Colonic mucosa (tissue), 4 donors: ENCODE results near the gene BSG. TPM values are rescaled to one million over a fixed set of nuclear protein-coding genes. Genes with fewer than 3 reads are reported as not detected.

Experiments
- DNase-seq: peaks from one replicate; pipeline ENCODE4 v3.0.0-alpha.2; 2020
- H3K27ac ChIP-seq: fragments of 200-600 bp; one replicate; pipeline ENCODE4 v1.8.0; 2021
- H3K27me3 ChIP-seq: fragments of 200-600 bp; one replicate; pipeline ENCODE4 v1.8.0; 2021
- H3K36me3 ChIP-seq: fragments of 200-600 bp; one replicate; pipeline ENCODE4 v1.8.0; 2021
- H3K4me1 ChIP-seq: fragments of 200-600 bp; one replicate; pipeline ENCODE4 v1.8.0; 2021; ENCODE audit warnings: mild to moderate bottlenecking
- H3K4me3 ChIP-seq: fragments of 200-600 bp; one replicate; pipeline ENCODE4 v1.8.0; 2021
- H3K9ac ChIP-seq, 2 donors: one replicate each; pipeline ENCODE4 v1.7.0; 2013; ENCODE audit warnings: control low read depth in 2 of 2, low read depth in 2 of 2, low read length in 2 of 2
- H3K9me3 ChIP-seq: fragments of 200-600 bp; one replicate; pipeline ENCODE4 v1.8.0; 2021
- CTCF ChIP-seq: fragments of 200-600 bp; IDR thresholded peaks from one replicate; pipeline ENCODE4 v1.8.0; 2022; ENCODE audit warnings: antibody characterized with exemption, mild to moderate bottlenecking
- intact Hi-C: fragments of 100-400 bp; cut with DNase I; formaldehyde crosslinking; loops from one replicate; pipeline ENCODE4 v1.14.1; 2022
- total RNA-seq, 2 donors: library from RNA; stranded (reverse); fragmentation: NEBNext Ultra II Directional in 1 of 2; extraction: Animal tissue kit (Norgen Biotek cat#: 25700) in 1 of 2; gene quantifications; one replicate each; pipeline ENCODE4 v1.2.1, GENCODE V29; 2021
- donor health status: healthy.
- donor health status: DM: no; HTN: no; CAD: no.
- donor health status: DM: no; HTN: no; CAD: no.

The BSG gene
- total RNA-seq, 2 donors from 2014 or later = 920 to 1,084 TPM

GRCh38 chr19:590750-591098, 18.3 kb downstream of the BSG start:
- no peak for DNase-seq
- Histone ChIP-seq H3K4me1 (peaks cover 4% of the 10 kb centered on the region), H3K27me3 (peaks cover 36% of the 10 kb centered on the region), H3K9ac (no peak overlapping the region), H3K27ac (no peak overlapping the region), H3K36me3 (no peaks in the 10 kb centered on the region), H3K4me3 (no peak overlapping the region), H3K9me3 (no peaks in the 10 kb centered on the region)
- no peak for TF ChIP-seq CTCF
- intact Hi-C loops = no loop called here

- no peak overlapping the region for H3K9ac ChIP-seq
- no peak overlapping the region for H3K4me3 ChIP-seq
- DNase-seq = no peak
- H3K27me3 ChIP-seq = peaks cover 36% of the 10 kb centered on the region
- no peak for TF ChIP-seq CTCF
- no peaks in the 10 kb centered on the region for H3K9me3 ChIP-seq
- H3K27ac ChIP-seq = no peak overlapping the region
- intact Hi-C loops = no loop called here
- H3K36me3 ChIP-seq = no peaks in the 10 kb centered on the region
- peaks cover 4% of the 10 kb centered on the region for H3K4me1 ChIP-seq
Measured at GRCh38 chr19:591099-591958, 18.9 kb downstream of the BSG start.

- Histone ChIP-seq H3K36me3 (no peaks in the 10 kb centered on the region), H3K9me3 (no peaks in the 10 kb centered on the region), H3K4me3 (no peak overlapping the region), H3K9ac (no peak overlapping the region), H3K27me3 (peaks cover 36% of the 10 kb centered on the region), H3K4me1 (peaks cover 4% of the 10 kb centered on the region), H3K27ac (no peak overlapping the region)
- intact Hi-C loops = no loop called here
- no peak for TF ChIP-seq CTCF
- DNase-seq = no peak
Measured at GRCh38 chr19:592101-592500, 19.7 kb downstream of the BSG start.

GRCh38 chr19:593055-593454, 20.7 kb downstream of the BSG start:
- intact Hi-C loops = no loop called here
- H3K9ac ChIP-seq = no peak overlapping the region
- H3K4me1 ChIP-seq = peaks cover 4% of the 10 kb centered on the region
- TF ChIP-seq CTCF = no peak
- H3K36me3 ChIP-seq = no peaks in the 10 kb centered on the region
- no peaks in the 10 kb centered on the region for H3K9me3 ChIP-seq
- no peak for DNase-seq
- H3K4me3 ChIP-seq = no peak overlapping the region
- H3K27ac ChIP-seq = no peak overlapping the region
- peaks cover 32% of the 10 kb centered on the region for H3K27me3 ChIP-seq

- DNase-seq = no peak
- no peak overlapping the region for H3K27ac ChIP-seq
- intact Hi-C loops = no loop called here
- no peaks in the 10 kb centered on the region for H3K36me3 ChIP-seq
- H3K9me3 ChIP-seq = no peaks in the 10 kb centered on the region
- no peak overlapping the region for H3K9ac ChIP-seq
- no peaks in the 10 kb centered on the region for H3K4me1 ChIP-seq
- no peak overlapping the region for H3K4me3 ChIP-seq
- TF ChIP-seq CTCF = no peak
- peaks cover 28% of the 10 kb centered on the region for H3K27me3 ChIP-seq
Measured at GRCh38 chr19:593505-593904, 21.1 kb downstream of the BSG start.
